ENCODE results near the gene AADACL4.

AADACL4 gene

DNA sequence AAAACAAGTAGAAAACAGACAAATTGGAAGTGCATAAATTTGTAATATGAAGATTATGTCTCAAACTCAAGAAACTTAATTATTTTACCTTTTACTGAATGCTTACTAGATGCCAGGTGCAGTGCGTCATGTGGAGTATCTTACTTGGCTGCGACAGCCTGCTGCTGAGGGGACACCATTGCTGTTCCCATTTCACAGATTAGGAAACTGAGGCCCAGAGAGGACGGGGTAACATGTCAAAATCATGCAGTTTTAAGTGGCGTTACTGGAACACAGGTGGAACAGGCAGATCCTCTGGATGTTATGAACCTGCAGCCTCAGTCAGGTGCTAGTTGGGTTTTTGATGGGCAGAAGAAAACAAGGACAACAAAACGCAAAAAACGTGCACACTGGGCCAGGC lies 18.6 kb upstream of the AADACL4 start:
- TF ChIP-seq ZNF223 (tag by site-specific recombination; IDR thresholded peaks at IDR 0.05) (no peak), ZNF121 (tag by site-specific recombination; IDR thresholded peaks at IDR 0.05) (no peak)
- Histone ChIP-seq H3K36me3 (ENCODE audit: control insufficient read depth in 2 of 2, insufficient read depth in 1 of 2, low read length in 2 of 2) (no peaks in the 10 kb centered on the region), H3K4me3 (ENCODE audit: low read depth, low read length) (no peak overlapping the region), H3K4me1 (ENCODE audit: control insufficient read depth, insufficient read depth, low read length) (no peaks in the 10 kb centered on the region), H3K9me3 (ENCODE audit: control insufficient read depth, insufficient read depth, low read depth, low read length) (no peaks in the 10 kb centered on the region), H3K27ac (ENCODE audit: extremely low read depth, low read depth, low read length) (no peak overlapping the region)
- ChIA-PET POLR2A (no interaction called here), CTCF (no interaction called here)

DNA sequence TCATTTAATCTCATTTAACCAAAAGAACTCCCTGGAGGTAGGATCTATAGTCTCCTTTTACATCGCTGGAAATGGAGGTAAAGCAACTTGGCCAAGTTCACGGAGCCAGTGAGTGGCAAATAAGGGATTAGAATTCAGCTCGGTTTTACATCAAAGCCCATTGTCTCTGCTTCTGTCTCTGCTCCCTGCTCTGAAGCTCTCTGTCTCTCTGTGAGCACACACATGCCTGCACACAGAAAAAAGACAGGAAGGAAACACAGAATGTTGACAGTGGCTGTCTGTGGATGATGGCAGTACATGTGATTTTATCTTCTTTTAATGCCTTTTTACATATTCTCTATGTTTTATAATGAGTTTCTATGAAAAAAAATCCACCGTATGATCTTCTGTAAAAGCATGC lies 17.0 kb upstream of the AADACL4 start:
- Histone ChIP-seq H3K27ac (ENCODE audit: extremely low read depth, low read depth, low read length) (no peak overlapping the region), H3K4me3 (ENCODE audit: low read depth, low read length) (no peak overlapping the region), H3K36me3 (ENCODE audit: control insufficient read depth in 2 of 2, insufficient read depth in 1 of 2, low read length in 2 of 2) (no peaks in the 10 kb centered on the region), H3K4me1 (ENCODE audit: control insufficient read depth, insufficient read depth, low read length) (no peaks in the 10 kb centered on the region), H3K9me3 (ENCODE audit: control insufficient read depth, insufficient read depth, low read depth, low read length) (no peaks in the 10 kb centered on the region)
- TF ChIP-seq, protein P1, sequence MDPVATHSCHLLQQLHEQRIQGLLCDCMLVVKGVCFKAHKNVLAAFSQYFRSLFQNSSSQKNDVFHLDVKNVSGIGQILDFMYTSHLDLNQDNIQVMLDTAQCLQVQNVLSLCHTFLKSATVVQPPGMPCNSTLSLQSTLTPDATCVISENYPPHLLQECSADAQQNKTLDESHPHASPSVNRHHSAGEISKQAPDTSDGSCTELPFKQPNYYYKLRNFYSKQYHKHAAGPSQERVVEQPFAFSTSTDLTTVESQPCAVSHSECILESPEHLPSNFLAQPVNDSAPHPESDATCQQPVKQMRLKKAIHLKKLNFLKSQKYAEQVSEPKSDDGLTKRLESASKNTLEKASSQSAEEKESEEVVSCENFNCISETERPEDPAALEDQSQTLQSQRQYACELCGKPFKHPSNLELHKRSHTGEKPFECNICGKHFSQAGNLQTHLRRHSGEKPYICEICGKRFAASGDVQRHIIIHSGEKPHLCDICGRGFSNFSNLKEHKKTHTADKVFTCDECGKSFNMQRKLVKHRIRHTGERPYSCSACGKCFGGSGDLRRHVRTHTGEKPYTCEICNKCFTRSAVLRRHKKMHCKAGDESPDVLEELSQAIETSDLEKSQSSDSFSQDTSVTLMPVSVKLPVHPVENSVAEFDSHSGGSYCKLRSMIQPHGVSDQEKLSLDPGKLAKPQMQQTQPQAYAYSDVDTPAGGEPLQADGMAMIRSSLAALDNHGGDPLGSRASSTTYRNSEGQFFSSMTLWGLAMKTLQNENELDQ (tag by site-specific recombination; IDR thresholded peaks at IDR 0.05; ENCODE audit: low read depth): no peak
- TF ChIP-seq ZNF510 (tag by site-specific recombination; IDR thresholded peaks at IDR 0.05; ENCODE audit: insufficient replicate concordance): no peak
- TF ChIP-seq, protein P2, sequence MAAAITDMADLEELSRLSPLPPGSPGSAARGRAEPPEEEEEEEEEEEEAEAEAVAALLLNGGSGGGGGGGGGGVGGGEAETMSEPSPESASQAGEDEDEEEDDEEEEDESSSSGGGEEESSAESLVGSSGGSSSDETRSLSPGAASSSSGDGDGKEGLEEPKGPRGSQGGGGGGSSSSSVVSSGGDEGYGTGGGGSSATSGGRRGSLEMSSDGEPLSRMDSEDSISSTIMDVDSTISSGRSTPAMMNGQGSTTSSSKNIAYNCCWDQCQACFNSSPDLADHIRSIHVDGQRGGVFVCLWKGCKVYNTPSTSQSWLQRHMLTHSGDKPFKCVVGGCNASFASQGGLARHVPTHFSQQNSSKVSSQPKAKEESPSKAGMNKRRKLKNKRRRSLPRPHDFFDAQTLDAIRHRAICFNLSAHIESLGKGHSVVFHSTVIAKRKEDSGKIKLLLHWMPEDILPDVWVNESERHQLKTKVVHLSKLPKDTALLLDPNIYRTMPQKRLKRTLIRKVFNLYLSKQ (tag by site-specific recombination; IDR thresholded peaks at IDR 0.05; ENCODE audit: borderline replicate concordance): no peak
- no peak for TF ChIP-seq ZNF544 (tag by site-specific recombination; IDR thresholded peaks at IDR 0.05)
- TF ChIP-seq, protein P3, sequence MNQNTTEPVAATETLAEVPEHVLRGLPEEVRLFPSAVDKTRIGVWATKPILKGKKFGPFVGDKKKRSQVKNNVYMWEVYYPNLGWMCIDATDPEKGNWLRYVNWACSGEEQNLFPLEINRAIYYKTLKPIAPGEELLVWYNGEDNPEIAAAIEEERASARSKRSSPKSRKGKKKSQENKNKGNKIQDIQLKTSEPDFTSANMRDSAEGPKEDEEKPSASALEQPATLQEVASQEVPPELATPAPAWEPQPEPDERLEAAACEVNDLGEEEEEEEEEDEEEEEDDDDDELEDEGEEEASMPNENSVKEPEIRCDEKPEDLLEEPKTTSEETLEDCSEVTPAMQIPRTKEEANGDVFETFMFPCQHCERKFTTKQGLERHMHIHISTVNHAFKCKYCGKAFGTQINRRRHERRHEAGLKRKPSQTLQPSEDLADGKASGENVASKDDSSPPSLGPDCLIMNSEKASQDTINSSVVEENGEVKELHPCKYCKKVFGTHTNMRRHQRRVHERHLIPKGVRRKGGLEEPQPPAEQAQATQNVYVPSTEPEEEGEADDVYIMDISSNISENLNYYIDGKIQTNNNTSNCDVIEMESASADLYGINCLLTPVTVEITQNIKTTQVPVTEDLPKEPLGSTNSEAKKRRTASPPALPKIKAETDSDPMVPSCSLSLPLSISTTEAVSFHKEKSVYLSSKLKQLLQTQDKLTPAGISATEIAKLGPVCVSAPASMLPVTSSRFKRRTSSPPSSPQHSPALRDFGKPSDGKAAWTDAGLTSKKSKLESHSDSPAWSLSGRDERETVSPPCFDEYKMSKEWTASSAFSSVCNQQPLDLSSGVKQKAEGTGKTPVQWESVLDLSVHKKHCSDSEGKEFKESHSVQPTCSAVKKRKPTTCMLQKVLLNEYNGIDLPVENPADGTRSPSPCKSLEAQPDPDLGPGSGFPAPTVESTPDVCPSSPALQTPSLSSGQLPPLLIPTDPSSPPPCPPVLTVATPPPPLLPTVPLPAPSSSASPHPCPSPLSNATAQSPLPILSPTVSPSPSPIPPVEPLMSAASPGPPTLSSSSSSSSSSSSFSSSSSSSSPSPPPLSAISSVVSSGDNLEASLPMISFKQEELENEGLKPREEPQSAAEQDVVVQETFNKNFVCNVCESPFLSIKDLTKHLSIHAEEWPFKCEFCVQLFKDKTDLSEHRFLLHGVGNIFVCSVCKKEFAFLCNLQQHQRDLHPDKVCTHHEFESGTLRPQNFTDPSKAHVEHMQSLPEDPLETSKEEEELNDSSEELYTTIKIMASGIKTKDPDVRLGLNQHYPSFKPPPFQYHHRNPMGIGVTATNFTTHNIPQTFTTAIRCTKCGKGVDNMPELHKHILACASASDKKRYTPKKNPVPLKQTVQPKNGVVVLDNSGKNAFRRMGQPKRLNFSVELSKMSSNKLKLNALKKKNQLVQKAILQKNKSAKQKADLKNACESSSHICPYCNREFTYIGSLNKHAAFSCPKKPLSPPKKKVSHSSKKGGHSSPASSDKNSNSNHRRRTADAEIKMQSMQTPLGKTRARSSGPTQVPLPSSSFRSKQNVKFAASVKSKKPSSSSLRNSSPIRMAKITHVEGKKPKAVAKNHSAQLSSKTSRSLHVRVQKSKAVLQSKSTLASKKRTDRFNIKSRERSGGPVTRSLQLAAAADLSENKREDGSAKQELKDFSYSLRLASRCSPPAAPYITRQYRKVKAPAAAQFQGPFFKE (tag by site-specific recombination; IDR thresholded peaks at IDR 0.05; ENCODE audit: borderline replicate concordance): no peak
- TF ChIP-seq, protein P4, sequence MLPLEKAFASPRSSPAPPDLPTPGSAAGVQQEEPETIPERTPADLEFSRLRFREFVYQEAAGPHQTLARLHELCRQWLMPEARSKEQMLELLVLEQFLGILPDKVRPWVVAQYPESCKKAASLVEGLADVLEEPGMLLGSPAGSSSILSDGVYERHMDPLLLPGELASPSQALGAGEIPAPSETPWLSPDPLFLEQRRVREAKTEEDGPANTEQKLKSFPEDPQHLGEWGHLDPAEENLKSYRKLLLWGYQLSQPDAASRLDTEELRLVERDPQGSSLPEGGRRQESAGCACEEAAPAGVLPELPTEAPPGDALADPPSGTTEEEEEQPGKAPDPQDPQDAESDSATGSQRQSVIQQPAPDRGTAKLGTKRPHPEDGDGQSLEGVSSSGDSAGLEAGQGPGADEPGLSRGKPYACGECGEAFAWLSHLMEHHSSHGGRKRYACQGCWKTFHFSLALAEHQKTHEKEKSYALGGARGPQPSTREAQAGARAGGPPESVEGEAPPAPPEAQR (tag by site-specific recombination; IDR thresholded peaks at IDR 0.05): no peak
- TF ChIP-seq, protein P5, sequence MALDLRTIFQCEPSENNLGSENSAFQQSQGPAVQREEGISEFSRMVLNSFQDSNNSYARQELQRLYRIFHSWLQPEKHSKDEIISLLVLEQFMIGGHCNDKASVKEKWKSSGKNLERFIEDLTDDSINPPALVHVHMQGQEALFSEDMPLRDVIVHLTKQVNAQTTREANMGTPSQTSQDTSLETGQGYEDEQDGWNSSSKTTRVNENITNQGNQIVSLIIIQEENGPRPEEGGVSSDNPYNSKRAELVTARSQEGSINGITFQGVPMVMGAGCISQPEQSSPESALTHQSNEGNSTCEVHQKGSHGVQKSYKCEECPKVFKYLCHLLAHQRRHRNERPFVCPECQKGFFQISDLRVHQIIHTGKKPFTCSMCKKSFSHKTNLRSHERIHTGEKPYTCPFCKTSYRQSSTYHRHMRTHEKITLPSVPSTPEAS (tag by site-specific recombination; IDR thresholded peaks at IDR 0.05): no peak
- TF ChIP-seq, protein P6, sequence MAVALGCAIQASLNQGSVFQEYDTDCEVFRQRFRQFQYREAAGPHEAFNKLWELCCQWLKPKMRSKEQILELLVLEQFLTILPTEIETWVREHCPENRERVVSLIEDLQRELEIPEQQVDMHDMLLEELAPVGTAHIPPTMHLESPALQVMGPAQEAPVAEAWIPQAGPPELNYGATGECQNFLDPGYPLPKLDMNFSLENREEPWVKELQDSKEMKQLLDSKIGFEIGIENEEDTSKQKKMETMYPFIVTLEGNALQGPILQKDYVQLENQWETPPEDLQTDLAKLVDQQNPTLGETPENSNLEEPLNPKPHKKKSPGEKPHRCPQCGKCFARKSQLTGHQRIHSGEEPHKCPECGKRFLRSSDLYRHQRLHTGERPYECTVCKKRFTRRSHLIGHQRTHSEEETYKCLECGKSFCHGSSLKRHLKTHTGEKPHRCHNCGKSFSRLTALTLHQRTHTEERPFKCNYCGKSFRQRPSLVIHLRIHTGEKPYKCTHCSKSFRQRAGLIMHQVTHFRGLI (tag by site-specific recombination; IDR thresholded peaks at IDR 0.05): no peak
- TF ChIP-seq ZFP3 (tag by site-specific recombination; IDR thresholded peaks at IDR 0.05; ENCODE audit: low read depth): no peak
- TF ChIP-seq MZF1 (tag by site-specific recombination; IDR thresholded peaks at IDR 0.05; ENCODE audit: borderline replicate concordance): no peak
- TF ChIP-seq OVOL3 (tag by site-specific recombination; IDR thresholded peaks at IDR 0.05): no peak
- no peak for TF ChIP-seq ZXDB (tag by site-specific recombination; IDR thresholded peaks at IDR 0.05)
- CTCF ChIA-PET: no interaction called here
- POLR2A ChIA-PET: no interaction called here
